Activated CD4-positive, alpha-beta T cell treated with anti-CD3 and anti-CD28 coated beads, Interleukin-2, amount 10 ng/mL, durations not matched to agents 7 days and 5 days (primary cell): ENCODE data around the gene SLC4A7. TPM values are rescaled to one million over a fixed set of nuclear protein-coding genes. Genes with fewer than 3 reads are reported as not detected.
"Not testable (repeated sequence)": the region's sequence is repeated elsewhere in the genome, so short reads cannot be mapped to it uniquely, and the experiment has no call there.

Experiments
- CTCF ChIA-PET: fragments of 350-600 bp; sonication (Branson Sonifier 250); formaldehyde crosslinking; loops from one replicate; lab custom pipeline; 2021; ENCODE audit warnings: antibody characterized with exemption; lab: Charles Lee
- POLR2A ChIA-PET: fragments of 350-600 bp; sonication (Branson Sonifier 250); formaldehyde crosslinking; loops from one replicate; lab custom pipeline; 2021; ENCODE audit warnings: antibody characterized with exemption; lab: Charles Lee
- DNase-seq: peaks from one replicate; pipeline ENCODE4 v3.0.0-alpha.2; 2020
- H3K27ac Mint-ChIP-seq: one replicate; pipeline ENCODE4 v1.8.0; 2021; ENCODE audit warnings: mild to moderate bottlenecking, moderate library complexity, mixed read lengths
- H3K27me3 Mint-ChIP-seq: one replicate; pipeline ENCODE4 v1.8.0; 2021; ENCODE audit warnings: mixed read lengths
- H3K36me3 Mint-ChIP-seq: one replicate; pipeline ENCODE4 v1.8.0; 2021; ENCODE audit warnings: low read depth, mixed read lengths
- H3K4me1 Mint-ChIP-seq: one replicate; pipeline ENCODE4 v1.8.0; 2021; ENCODE audit warnings: mixed read lengths
- H3K4me3 Mint-ChIP-seq: one replicate; pipeline ENCODE4 v1.8.0; 2021; ENCODE audit warnings: mild to moderate bottlenecking, moderate library complexity, mixed read lengths
- H3K9me3 Mint-ChIP-seq: one replicate; pipeline ENCODE4 v1.8.0; 2021; ENCODE audit warnings: mixed read lengths
- total RNA-seq, 2 experiments: library from RNA; stranded (reverse); gene quantifications; one replicate each; pipeline ENCODE4 v1.2.3, GENCODE V29; 2021

The SLC4A7 gene
- total RNA-seq, 2 experiments from 2014 or later: 37.6 to 46.1 TPM

DNA sequence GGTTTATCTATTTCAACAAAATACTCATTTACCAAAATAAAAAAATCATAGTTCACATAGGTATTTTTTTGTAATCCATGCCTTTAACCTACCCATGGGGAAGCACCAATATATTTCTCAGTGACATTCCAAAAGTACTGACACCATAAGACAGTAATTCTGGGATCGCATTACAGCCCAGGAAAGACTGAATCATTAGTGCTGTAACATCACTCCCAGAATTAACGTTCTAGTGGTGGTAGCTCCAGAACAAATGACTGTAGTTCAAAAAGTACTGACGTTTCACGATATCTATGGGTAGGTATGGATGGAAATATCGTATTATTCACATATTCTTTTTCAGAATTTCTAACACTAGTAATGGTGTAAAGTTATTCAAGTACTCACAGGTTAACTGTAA, 60.7 kb downstream of the SLC4A7 start:
- no peaks in the 10 kb centered on the region for H3K27me3 Mint-ChIP-seq
- CTCF ChIA-PET: interaction anchor here (1.2 kb wide), 1 partner anchor 15 kb away, joined by 3 read pairs; no protein-coding TSS in a partner anchor
- no peak for DNase-seq
- H3K4me3 Mint-ChIP-seq: no peak overlapping the region
- peaks cover 3% of the 10 kb centered on the region for H3K4me1 Mint-ChIP-seq
- POLR2A ChIA-PET: no interaction called here
- peaks cover 28% of the 10 kb centered on the region for H3K36me3 Mint-ChIP-seq
- H3K9me3 Mint-ChIP-seq: no peaks in the 10 kb centered on the region
- no peak overlapping the region for H3K27ac Mint-ChIP-seq

DNA sequence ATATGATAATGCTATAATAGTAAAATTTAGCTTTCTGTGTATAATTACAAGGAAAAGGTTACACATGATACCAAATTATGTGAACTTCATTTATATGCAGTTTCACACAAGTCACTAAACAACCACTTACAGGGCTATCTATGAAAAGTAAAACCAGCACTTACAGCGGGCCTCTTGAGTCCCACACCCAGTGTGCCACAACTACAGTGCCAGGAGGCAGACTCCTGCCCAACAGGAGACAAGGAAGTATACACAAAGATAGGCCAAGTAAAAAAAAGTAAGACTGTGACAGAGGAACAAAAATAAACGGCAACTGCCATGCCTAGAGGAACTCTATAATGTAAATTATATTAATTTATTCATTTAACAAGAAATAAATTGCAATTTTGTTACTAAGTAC, 61.6 kb downstream of the SLC4A7 start:
- Mint-ChIP-seq H3K9me3 (no peaks in the 10 kb centered on the region), H3K4me3 (no peak overlapping the region), H3K4me1 (peaks cover 5% of the 10 kb centered on the region), H3K36me3 (peaks cover 31% of the 10 kb centered on the region), H3K27ac (no peak overlapping the region), H3K27me3 (no peaks in the 10 kb centered on the region)
- no peak for DNase-seq
- ChIA-PET POLR2A (no interaction called here), CTCF (no interaction called here)

DNA sequence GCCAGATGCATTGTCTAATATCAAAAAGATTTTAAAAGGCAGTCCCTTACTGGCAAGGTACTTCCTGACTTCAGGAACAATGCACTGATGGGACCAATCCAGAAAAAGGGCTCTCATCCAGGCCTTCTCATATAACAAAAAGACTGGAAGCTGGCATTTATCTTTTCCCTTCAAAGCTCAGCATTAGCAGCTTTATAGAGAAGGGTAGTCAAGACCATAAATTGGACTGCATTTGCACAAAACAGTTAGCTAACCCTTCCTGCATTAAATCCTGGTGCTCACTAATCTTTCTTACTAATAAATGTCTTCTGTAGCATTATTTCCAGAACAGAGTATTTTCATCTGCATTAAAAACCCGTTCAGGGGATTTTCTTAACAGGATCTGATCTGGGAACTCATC, 69.0 kb downstream of the SLC4A7 start:
- H3K36me3 Mint-ChIP-seq: peaks cover 42% of the 10 kb centered on the region
- peaks cover 6% of the 10 kb centered on the region for H3K4me1 Mint-ChIP-seq
- H3K27ac Mint-ChIP-seq: no peak overlapping the region
- ChIA-PET CTCF (interaction anchor here (1.3 to 1.6 kb wide), 2 partner anchors 12 to 17 kb away, joined by 3 to 5 read pairs; no protein-coding TSS in a partner anchor), POLR2A (no interaction called here)
- H3K9me3 Mint-ChIP-seq: no peaks in the 10 kb centered on the region
- H3K27me3 Mint-ChIP-seq: no peaks in the 10 kb centered on the region
- H3K4me3 Mint-ChIP-seq: no peak overlapping the region
- DNase-seq: no peak

DNA sequence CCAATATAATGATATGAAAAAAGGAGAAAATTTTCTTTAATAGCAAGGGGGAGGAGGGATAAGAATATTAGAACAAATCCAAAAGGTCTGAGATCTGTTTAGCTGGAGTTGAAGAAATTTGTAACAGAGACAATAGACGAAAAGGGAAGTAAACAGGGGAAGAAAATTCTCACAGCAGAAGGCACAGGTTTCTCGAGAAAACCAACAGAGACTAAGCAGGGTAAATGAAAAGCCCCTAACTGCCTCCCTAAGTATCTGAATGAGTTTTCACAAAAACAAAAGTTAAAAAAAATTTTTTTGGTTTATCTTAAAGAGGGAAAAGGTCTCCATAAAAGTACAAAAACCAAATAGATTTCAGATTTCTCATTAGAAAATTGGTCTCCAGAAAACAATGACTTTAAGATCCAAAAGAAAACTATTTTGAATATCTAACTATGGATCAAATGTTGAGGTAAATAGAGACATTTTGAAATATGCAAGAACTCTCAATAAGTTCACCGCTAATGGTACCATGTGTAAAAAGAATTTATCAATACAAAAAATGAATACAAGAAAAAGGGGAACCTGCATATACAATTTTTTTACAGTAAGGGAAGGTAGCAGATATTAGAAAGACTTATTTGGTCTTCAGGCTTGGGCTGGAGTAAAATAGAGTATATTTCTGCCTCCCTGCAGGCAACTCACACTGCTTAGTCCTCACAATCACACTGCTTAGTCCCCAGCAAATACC, 91.1 kb downstream of the SLC4A7 start:
- Mint-ChIP-seq H3K27me3 (no peaks in the 10 kb centered on the region), H3K9me3 (no peaks in the 10 kb centered on the region), H3K4me1 (peaks cover 5% of the 10 kb centered on the region), H3K36me3 (peaks cover 29% of the 10 kb centered on the region), H3K27ac (no peak overlapping the region), H3K4me3 (no peak overlapping the region)
- ChIA-PET POLR2A (no interaction called here), CTCF (no interaction called here)
- DNase-seq: no peak

DNA sequence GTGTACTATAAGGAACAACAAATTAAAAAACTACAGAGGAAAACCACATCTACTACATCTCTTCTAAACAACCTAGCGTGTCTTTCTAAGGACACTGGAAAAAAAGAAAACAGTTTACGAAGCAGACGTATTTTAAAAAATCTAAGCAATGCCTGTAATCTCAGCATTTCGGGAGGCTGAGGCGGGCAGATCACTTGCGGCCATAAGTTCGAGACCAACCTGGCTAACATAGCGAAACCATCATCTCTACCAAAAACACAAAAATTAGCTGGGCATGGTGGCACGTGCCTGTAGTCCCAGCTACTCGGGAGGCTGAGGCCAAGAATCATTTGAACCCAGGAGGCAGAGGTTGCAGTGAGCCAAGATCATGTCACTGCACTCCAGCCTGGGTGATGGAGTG, 91.8 kb downstream of the SLC4A7 start:
- CTCF ChIA-PET, H3K4me1 Mint-ChIP-seq, POLR2A ChIA-PET, DNase-seq, H3K9me3 Mint-ChIP-seq, H3K27ac Mint-ChIP-seq, H3K27me3 Mint-ChIP-seq, H3K4me3 Mint-ChIP-seq: not testable (repeated sequence)
- peaks cover 29% of the 10 kb centered on the region for H3K36me3 Mint-ChIP-seq

DNA sequence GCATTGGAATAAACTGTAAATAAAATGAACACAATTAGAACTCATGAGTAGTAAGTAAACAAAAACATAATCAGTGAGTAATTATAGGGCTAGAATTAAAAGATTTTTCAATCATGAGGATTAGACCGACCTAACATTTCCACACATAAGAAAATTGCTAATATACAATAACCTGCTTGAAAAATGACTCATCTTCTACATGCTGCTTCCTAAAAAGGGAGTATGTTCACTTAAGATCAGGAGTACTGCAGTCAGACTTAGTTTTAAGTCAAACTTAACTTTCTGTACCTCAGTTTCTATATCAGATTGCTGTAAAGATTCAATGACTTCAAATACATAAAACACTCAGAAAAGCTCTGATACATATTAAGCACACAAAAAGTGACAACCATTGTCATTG, 92.4 kb downstream of the SLC4A7 start:
- POLR2A ChIA-PET: no interaction called here
- H3K4me3 Mint-ChIP-seq: no peak overlapping the region

DNA sequence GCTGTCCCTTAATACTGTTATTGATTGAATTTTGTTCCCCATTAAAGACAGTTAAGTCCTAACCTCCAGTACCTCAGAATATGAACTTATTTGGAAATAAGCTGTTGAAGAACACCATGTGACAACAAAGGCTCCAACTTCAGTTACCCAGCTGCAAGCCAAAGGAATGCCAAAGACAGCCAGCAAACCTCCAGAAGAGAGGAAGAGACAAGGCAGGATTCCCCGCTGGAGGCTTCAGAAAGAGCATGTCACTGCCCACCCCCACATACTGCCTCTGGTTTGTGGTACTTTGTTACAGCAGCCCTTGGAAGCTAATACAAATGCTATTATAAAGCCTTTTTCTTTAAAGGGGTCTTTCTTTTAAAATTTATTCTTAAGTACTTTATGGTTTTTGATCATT, 96.6 kb downstream of the SLC4A7 start:
- peaks cover 30% of the 10 kb centered on the region for H3K36me3 Mint-ChIP-seq
- CTCF ChIA-PET: interaction anchor here (1.0 kb wide), 1 partner anchor 15 kb away, joined by 3 read pairs; no protein-coding TSS in a partner anchor
- no peak overlapping the region for H3K27ac Mint-ChIP-seq

More for the DNA sequence above, 92.4 kb downstream of the SLC4A7 start:
- no peak for DNase-seq
- CTCF ChIA-PET: interaction anchor here (1.0 kb wide), 1 partner anchor 88 kb away, joined by 3 read pairs; no protein-coding TSS in a partner anchor
- no peak overlapping the region for H3K27ac Mint-ChIP-seq
- H3K27me3 Mint-ChIP-seq: no peaks in the 10 kb centered on the region
- no peaks in the 10 kb centered on the region for H3K9me3 Mint-ChIP-seq
- H3K36me3 Mint-ChIP-seq: peaks cover 27% of the 10 kb centered on the region
- H3K4me1 Mint-ChIP-seq: peaks cover 5% of the 10 kb centered on the region

DNA sequence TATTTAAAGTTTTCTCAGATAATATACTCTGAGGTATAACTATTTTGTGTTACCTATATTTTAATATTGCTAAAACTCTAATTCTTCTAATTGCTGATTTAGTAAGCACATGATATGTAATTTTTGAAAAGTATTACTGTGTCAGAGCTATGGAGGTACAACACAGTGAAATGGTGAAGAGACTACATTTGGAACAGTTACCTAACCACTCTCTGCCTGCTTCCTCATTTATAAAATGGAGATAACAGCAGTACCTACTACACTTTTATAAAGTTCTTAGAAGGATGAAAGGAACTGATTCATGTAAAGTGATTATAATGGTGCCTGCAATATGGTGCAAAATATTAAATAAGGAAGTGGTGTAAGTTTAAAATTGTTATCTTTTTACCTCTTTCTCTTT, 98.7 kb downstream of the SLC4A7 start:
- no peak overlapping the region for H3K4me3 Mint-ChIP-seq

More for the DNA sequence above, 96.6 kb downstream of the SLC4A7 start:
- Mint-ChIP-seq H3K4me1 (peaks cover 4% of the 10 kb centered on the region), H3K9me3 (no peaks in the 10 kb centered on the region), H3K4me3 (no peak overlapping the region), H3K27me3 (no peaks in the 10 kb centered on the region)
- POLR2A ChIA-PET: no interaction called here
- DNase-seq: no peak

DNA sequence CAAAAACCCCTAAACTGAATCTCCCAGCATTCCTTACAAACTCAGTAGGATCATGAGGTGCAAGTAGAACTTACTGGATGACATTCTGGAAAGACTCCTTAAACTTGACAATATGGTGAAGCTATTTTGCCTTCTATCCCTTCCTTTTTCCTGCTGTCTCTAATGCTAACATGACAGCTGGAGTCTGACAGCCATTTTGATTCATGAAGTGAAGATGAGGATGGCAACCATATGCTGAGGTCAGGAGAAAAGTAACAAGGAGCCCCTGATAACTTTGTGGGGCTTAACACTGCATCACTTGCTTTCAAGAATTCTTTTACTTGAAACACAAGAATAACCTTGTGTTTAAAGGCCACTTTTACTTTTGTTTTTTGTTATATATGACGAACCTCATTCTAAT, 100.0 kb downstream of the SLC4A7 start:
- Mint-ChIP-seq H3K36me3 (peaks cover 20% of the 10 kb centered on the region), H3K4me3 (no peak overlapping the region), H3K27me3 (no peaks in the 10 kb centered on the region), H3K4me1 (peaks cover 1% of the 10 kb centered on the region), H3K9me3 (no peaks in the 10 kb centered on the region), H3K27ac (no peak overlapping the region)
- POLR2A ChIA-PET: interaction anchor here (0.7 kb wide), 1 partner anchor 10 kb away, joined by 3 read pairs; no protein-coding TSS in a partner anchor
- CTCF ChIA-PET: interaction anchor here (0.6 kb wide), 1 partner anchor 104 kb away, joined by 3 read pairs; no protein-coding TSS in a partner anchor
- no peak for DNase-seq

More for the DNA sequence above, 98.7 kb downstream of the SLC4A7 start:
- no peak overlapping the region for H3K27ac Mint-ChIP-seq
- H3K36me3 Mint-ChIP-seq: peaks cover 21% of the 10 kb centered on the region
- peaks cover 1% of the 10 kb centered on the region for H3K4me1 Mint-ChIP-seq
- DNase-seq: no peak
- no peaks in the 10 kb centered on the region for H3K9me3 Mint-ChIP-seq
- ChIA-PET CTCF (no interaction called here), POLR2A (no interaction called here)
- no peaks in the 10 kb centered on the region for H3K27me3 Mint-ChIP-seq

DNA sequence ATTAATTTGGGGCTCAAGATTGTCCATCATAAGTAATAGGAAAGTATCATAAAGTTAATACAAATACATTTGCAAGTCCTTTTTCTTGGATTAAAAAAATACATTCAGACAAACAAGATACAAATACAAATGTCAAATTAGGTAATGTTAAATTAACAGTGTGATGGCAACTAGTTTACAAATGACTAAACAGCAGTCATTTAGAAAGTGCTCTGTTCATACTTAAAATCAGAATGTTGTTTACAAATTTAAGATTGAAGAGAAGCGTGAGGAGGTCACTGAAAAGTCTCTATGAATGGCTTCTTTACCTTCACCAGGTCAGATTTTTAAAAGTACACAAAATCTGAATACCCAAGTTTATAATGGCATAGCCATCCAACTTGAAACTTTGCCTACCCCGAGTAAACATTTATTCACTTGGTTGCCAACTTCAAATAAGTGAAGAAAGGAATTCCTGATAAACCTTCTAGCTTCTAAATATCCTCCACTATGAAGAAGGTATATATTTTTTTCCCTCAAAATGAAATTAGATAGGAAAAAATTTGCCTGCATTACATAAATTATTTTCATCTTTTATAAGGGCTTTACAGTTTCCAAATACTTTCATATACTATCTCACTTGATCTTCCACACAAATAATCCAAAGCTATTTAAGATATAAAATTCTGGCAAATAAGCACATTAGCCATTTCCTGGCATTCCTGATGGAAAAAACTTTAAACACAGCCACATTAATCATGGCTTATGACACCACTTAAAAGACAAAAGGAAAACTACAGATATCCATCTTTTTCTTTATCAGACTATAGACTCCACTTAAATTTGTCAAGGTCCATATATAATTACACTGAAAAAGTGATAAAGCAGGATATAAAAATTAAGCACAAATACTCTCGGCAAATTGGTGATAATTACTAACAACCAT, 103.5 kb downstream of the SLC4A7 start:
- peaks cover 23% of the 10 kb centered on the region for H3K36me3 Mint-ChIP-seq
- no peaks in the 10 kb centered on the region for H3K27me3 Mint-ChIP-seq
- H3K4me1 Mint-ChIP-seq: peaks cover 1% of the 10 kb centered on the region
- DNase-seq: no peak
- ChIA-PET POLR2A (no interaction called here), CTCF (interaction anchor here (1.2 to 1.5 kb wide), 2 partner anchors 19 to 288 kb away, joined by 3 read pairs; no protein-coding TSS in a partner anchor)
- no peak overlapping the region for H3K4me3 Mint-ChIP-seq
- no peaks in the 10 kb centered on the region for H3K9me3 Mint-ChIP-seq
- H3K27ac Mint-ChIP-seq: no peak overlapping the region

DNA sequence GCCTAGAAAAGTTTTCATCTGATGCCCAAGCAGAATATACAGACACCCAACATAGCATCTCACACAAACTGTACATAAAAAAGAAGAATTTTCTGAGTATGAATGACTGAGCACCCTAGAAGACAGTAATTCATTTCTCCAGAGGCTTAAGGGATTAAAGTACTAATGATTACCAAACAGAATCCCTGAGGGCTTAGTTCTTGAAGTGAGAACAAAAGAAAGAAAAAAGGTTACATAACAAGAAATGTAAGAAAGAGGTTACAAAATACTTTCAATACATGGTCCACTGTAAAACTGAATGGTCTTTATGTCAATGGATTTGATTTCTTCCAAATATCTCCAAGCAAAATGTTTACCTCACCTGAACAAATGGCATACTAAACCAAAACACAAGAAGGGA, 105.9 kb downstream of the SLC4A7 start:
- ChIA-PET POLR2A (no interaction called here), CTCF (no interaction called here)
- Mint-ChIP-seq H3K27me3 (no peaks in the 10 kb centered on the region), H3K27ac (no peak overlapping the region), H3K4me3 (no peak overlapping the region), H3K4me1 (peaks cover 1% of the 10 kb centered on the region), H3K36me3 (peaks cover 13% of the 10 kb centered on the region), H3K9me3 (no peaks in the 10 kb centered on the region)
- no peak for DNase-seq

DNA sequence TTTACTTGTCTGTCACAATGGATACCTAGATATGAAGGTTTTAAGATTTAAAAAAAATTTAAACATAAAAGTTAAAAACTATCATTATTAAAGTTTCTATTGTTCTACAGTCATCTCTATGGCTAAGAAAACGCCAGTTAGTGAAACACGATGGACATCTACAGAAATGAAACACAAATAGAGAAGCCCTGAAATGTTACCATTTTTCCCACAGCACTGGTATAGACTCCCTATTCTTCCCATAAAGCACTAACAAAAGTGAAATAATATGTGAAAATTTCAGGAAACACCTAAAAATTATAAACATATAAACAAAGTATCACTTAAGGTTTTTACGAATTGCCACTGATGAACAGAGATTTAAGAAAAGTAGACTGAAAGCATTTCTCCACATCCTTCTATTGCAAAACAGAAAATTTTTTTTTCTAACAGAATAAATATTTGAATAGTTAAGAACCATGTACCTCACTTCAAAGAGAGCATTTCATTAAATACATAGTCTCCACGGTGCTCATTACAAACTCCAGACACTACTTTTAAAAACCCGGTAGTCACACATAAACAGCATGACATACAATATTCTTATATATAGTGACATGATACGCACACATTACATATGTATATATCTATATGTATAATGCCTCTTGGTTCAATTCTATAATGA, 107.9 kb downstream of the SLC4A7 start:
- Mint-ChIP-seq H3K27ac (no peak overlapping the region), H3K4me3 (no peak overlapping the region), H3K9me3 (no peaks in the 10 kb centered on the region), H3K36me3 (peaks cover 9% of the 10 kb centered on the region), H3K4me1 (no peaks in the 10 kb centered on the region), H3K27me3 (no peaks in the 10 kb centered on the region)
- ChIA-PET POLR2A (no interaction called here), CTCF (no interaction called here)
- no peak for DNase-seq
